HG03432 (cell line): ENCODE results near the gene CDKN2B-AS1.

Experiments
- ATAC-seq: cut with Tn5 transposase; IDR thresholded peaks from one replicate; pipeline ENCODE4 v1.9.1; 2021; ENCODE audit warnings: mild to moderate bottlenecking, moderate library complexity; ENCODE audit not compliant: unreplicated experiment

The CDKN2B-AS1 gene

DNA sequence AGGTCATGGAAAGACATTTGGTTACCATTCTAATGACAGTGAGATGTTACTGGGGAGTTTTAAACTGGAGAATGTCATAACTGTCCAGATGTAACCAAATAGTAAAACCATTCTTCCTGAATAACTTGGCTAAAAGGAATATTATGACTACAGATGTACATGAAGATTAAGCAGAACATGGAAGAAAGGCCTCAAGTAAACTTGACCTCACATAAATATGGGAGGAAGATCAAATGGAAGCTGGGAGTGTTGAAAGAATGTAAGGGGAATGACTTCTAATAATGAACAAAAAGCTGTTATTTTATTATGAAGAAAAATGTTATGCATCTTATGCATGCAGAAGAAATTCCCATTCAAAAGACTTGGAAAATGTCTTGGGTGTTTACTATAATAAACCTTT is 122.2 kb downstream of the CDKN2B-AS1 start:
- no peak for ATAC-seq

- no peak for ATAC-seq
These were observed 123.2 kb downstream of the CDKN2B-AS1 start for GRCh38 chr9:22117511-22118384.

DNA sequence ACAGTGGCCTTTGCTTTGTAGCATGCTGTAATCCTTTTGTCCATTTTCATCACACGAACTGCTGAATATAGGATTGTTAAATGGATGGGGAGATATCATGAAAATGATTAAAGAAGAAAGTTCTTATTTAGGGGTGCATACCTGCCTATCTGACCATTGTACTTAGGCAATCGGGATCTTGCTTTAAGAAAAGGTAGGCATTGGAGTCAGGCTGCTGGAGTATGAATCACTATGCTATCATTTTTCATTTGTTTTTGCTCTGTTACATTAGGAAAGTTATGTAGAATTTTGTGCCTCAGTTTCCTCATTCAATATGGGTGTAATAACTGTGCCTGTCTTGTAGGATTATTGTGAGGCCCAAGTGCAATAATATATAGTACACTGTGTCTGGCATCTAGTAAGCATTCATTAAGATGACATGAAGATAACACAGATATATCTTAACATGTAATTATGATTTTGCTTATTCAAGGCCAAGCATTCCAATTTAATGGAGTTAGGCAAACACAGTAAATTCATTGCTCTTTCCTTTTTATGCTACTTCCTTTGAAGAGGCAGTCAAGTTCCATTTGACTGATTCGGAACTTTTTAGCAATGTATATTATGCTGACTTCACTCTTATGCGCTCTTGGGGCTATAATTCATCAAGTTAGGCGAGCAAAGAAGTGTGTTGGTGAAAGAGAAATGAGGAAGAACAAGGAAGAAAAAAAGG is 124.4 kb downstream of the CDKN2B-AS1 start:
- ATAC-seq: no peak

DNA sequence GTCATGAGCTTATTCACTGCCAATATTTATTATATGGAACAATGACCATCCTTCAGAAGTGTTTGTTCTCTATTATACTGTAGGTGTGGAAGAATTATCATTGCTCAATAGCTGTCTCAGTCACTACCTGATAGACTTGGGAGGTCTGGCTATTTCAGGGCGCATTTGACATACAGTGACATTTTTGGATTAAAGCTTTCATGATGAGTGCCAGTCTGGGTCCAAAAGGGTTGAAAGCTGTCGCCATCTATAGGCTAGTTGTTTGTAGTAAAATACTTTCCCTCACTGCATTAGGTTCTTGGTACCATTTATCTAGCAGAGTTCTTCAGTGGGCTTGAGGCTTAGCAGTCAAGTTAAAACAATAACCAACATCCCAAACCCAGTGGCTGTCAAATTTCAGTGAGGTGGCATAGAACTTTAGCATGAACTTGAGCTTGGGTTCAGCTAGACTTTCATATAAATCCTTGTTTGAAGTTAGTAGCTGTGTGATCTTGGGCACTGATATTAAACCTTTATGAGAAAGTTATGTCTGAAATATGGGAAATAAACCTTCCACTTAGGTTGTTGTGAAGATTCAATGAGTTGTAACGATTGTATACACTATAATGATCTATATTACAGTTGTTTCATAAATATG is 125.0 kb downstream of the CDKN2B-AS1 start:
- peak; percentile 67 for ATAC-seq

DNA sequence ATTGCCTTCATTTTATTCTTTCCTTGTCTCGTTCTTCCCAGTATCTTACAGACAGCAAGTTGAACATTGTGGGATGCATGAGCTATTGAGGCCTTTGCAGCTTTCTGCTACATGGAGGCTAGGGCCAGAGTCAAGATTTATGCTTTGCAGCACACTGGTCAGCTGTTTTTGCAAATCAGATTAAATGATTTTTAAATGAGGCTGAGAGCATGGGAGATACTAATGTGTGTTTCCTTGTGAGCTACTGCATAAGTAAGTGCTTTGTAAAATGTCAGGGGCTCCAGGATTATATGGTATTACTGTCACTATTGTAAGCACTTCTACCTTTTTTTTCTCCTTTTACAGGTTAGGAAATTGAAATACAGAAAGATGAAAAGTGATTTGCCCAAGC is 125.6 kb downstream of the CDKN2B-AS1 start:
- no peak for ATAC-seq

- ATAC-seq: no peak
These were observed 126.0 kb downstream of the CDKN2B-AS1 start for GRCh38 chr9:22120595-22120994.

DNA sequence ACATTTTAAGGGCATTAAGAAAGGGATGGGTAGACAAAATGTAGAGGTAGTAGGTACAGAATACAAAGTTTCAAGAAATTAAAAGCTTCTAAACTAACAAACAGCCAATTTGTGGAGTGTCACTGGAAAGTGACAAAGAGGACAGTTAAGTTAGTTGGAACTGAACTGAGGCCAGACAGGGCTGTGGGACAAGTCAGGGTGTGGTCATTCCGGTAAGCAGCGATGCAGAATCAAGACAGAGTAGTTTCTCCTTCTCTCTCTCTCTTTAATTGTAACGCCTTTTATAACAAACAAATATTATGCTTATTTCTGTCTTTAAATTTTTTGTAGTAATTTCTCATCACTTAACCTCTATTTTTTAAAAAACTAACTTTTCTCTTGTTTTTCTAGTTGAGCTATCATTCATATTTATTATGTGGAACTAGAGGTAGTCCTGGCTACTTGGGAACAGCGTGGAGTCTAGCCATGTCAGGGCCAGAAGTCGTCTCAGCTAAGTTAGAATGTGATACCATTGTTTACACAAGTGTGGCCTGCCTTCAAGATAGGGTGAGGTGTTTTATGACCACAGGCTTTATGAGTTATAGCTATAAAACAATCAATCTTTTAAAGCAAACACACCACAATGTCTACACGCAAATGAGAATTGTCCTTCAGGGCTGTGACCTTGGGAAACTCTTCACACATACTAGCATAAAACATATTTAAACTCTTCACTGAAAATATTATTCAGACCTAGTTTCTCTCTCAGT is 129.8 kb downstream of the CDKN2B-AS1 start:
- ATAC-seq: no peak

DNA sequence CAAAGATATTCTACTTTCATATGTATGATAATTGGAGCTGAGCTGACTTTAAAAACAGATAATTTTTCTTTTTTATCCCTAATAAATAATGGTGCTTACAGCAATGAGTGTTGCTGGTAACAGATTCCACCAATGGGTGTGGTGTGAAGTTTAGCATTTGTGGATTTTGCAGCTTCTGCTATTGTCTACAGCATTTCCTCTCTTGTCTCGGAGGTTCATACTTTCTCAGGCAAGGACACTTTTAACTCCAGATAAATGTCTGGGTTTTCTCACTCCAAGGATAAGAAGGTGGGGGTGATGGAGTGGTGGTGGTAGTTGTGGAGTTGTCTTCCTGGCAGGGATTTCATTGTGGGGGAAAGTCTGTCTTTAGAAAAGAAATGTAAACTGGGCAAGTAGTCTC is 134.5 kb downstream of the CDKN2B-AS1 start:
- no peak for ATAC-seq

DNA sequence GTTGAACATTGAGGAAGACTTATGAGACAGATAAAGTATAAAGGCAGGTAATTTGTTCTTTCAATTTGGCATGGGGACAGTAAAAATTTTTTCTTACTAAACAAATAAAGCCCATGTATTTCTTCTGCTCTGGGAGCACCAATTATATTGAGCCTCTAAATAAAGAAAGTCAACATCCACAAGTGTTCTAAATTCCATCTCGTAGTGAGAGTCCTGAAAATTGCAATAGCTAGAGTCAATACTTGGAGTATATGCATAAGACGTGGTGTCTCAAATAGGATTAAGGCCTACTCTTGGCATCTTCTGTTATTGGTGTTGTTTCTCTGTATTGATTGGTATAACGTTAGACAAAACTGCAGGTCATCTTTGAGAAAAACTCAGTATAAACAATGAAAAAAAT is 135.0 kb downstream of the CDKN2B-AS1 start:
- ATAC-seq: no peak

DNA sequence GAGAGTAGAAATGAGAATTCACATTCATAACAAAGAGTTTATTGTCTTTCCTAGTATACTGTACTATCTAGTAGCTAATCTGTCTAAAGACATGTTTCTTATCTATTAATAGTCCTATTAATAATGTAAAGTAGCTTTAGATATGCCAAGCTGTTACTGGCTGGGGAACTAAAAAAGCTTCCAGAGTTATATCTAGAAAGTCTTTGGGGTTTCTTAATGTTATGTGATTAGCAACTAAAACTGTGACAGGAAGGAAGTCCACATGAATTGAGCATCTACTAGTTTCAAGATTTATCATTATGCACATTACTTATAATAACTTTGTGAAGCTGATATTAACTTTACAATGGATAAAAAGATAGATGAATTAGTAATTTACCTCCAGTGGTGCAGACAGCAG is 137.2 kb downstream of the CDKN2B-AS1 start:
- no peak for ATAC-seq

GRCh38 chr9:22134390-22134789 is 139.8 kb downstream of the CDKN2B-AS1 start:
- ATAC-seq: no peak

- ATAC-seq: no peak
These were observed 142.0 kb downstream of the CDKN2B-AS1 start for GRCh38 chr9:22136461-22137096.

GRCh38 chr9:22138956-22139660 is 144.5 kb downstream of the CDKN2B-AS1 start:
- ATAC-seq: no peak

GRCh38 chr9:22141908-22142307 is 147.3 kb downstream of the CDKN2B-AS1 start:
- ATAC-seq: no peak

DNA sequence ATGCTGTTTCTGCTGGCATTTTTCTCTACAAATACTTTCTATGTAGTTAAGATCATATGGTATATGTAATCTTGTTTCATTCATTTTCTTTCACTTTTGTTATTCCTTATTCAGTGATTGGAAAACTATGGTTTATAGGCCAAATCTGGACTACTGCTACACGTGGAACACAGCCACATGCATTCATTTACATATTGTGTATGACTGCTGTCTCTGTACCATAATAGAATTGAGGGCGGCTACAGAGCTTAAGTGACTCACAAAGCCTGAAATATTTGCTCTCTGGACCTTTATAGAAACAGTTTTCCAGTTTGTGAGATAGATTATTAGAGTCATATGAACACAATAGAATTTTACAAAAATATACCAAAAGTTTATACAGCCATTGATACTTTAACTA is 148.1 kb downstream of the CDKN2B-AS1 start:
- ATAC-seq: no peak

- ATAC-seq: no peak
These were observed 149.4 kb downstream of the CDKN2B-AS1 start for GRCh38 chr9:22143799-22144625.

- ATAC-seq: no peak
These were observed 152.0 kb downstream of the CDKN2B-AS1 start for GRCh38 chr9:22146604-22147003.

DNA sequence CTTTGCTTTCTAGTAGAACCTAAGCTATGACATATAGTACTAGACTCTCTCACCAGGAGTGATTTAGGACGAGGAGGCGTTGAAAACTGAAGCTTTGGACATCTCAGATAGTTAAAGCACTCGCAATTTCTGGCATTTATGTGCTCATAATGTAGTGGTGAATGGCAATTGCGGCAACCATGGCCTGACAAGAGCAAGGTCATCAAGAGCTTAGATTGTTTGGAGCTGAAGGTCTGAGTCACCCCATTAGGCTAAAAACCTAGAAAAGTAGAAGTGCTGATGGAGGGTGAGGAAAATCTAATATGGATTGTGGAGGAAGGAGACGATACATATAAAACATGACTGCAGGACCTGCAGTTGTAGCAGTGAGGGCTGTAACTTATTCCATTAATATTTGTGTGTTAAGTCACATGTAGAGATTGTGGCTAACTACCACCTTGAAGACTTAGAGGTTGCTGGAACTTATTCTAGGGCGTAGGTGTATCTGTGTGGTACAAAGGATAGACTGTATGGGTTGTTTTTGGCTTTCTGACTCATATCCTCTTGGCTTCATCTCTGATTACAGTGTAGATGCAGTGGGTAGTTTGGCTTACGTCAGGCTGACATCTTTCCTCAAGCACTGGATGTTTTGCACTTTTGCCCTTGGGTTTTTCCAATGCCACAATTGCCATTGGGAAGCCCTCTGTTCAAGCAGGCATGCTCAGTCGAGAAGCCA is 153.4 kb downstream of the CDKN2B-AS1 start:
- ATAC-seq: peak; percentile 68

GRCh38 chr9:22148528-22148875 is 153.9 kb downstream of the CDKN2B-AS1 start:
- no peak for ATAC-seq
